Peyer's patch (tissue), 4 donors: ENCODE measurements around the gene SCARB1. TPM values are rescaled to one million over a fixed set of nuclear protein-coding genes. Genes with fewer than 3 reads are reported as not detected.

Source experiments
- DNase-seq, 3 donors: peaks; one replicate each; pipeline ENCODE4 v3.0.0-alpha.2; 2017 to 2019
- H3K27ac ChIP-seq, 4 donors: fragments of 200-600 bp; sonication (generic); one replicate each; pipeline ENCODE4 v1.5.1; 2016 to 2019
- H3K27me3 ChIP-seq, 2 donors: fragments of 200-600 bp; sonication (generic); one replicate each; pipeline ENCODE4 v1.5.1; 2019
- H3K36me3 ChIP-seq, 3 donors: fragments of 200-600 bp; sonication (generic); one replicate each; pipeline ENCODE4 v1.5.1; 2016 to 2019
- H3K4me1 ChIP-seq, 4 donors: fragments of 200-600 bp; sonication (generic); one replicate each; pipeline ENCODE4 v1.5.1; 2016 to 2019
- H3K4me3 ChIP-seq, 4 donors: fragments of 200-600 bp; sonication (generic); 1 replicate in 3 of 4; 2 replicates in 1 of 4; pipeline ENCODE4 v1.5.1; 2016 to 2019; ENCODE audit warnings: mild to moderate bottlenecking in 1 of 4
- H3K9me3 ChIP-seq, 4 donors: fragments of 200-600 bp; sonication (generic); one replicate each; pipeline ENCODE4 v1.5.1; 2016 to 2019; ENCODE audit warnings: mild to moderate bottlenecking in 1 of 4
- CTCF ChIP-seq, 6 experiments: fragments of 450-650 bp in 4 of 6; fragments of 200-600 bp in 2 of 6; sonication (generic) in 1 of 6; IDR thresholded peaks; one replicate each; pipeline ENCODE4 v1.5.1; 2017 to 2019; ENCODE audit warnings: antibody characterized with exemption in 6 of 6, mild to moderate bottlenecking in 3 of 6, moderate library complexity in 1 of 6
- POLR2A ChIP-seq, 2 donors: fragments of 450-650 bp; IDR thresholded peaks; one replicate each; pipeline ENCODE4 v1.5.1; 2017; ENCODE audit warnings: antibody characterized with exemption in 2 of 2, mild to moderate bottlenecking in 2 of 2, moderate library complexity in 2 of 2
- total RNA-seq, 4 donors: library from RNA; depleted of rRNA; stranded (reverse); fragments of >200 nt; gene quantifications; one replicate each; pipeline ENCODE4 v1.1.0, GENCODE V29; 2016

The SCARB1 gene
- total RNA-seq, 4 donors from 2014 or later: 14.9 to 214 (median 64.6) TPM

DNA sequence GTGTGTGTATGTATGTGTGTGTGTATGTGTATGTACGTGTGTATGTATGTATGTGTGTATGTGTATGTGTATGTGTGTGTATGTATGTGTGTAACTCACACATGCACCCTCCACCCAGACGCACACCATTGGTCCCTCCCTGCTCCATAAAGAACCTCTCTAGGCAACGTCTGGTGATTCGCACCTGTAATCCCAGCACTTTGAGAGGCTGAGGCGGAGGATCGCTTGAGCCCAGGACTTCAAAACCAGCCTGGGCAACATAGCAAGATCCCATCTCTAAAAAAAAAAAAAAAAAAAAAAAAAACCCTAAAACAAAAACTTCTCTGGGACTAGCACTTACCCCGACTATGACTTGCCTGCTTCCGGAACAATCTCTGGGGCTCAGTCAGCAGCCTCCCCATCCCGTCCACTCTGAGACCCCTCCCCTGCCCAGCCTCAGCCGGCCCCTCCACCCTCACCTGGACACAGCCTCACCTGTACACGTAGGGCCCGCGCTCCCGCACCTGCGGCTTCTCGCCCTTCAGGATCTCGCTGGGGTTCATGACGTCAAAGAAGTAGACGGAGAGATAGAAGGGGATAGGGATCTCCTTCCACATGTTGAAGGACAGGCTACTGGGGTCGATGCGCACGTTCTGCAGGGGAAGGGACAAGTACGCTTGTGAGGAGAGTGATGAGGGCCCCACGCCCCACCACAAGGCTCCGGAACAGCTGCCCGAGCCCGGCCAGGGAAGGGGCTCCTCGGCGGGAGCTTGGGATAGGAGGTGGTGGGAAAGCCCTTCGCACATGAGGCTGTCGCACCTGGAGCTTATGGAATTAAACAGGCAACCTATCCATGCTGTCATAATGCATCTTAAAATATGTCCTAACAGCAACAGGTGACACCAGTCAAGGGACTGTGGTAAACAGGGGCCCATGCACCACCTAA lies 46.3 kb downstream of the SCARB1 start:
- H3K4me1 ChIP-seq: no peaks in the 10 kb centered on the region
- no peaks in the 10 kb centered on the region for H3K9me3 ChIP-seq
- no peak for DNase-seq
- peaks cover 0 to 10% (median 0%) of the 10 kb centered on the region in 3 donors for H3K36me3 ChIP-seq
- no peaks in the 10 kb centered on the region for H3K27me3 ChIP-seq
- H3K4me3 ChIP-seq: no peak overlapping the region
- no peak for TF ChIP-seq POLR2A (IDR thresholded peaks at IDR 0.05)
- no peak for TF ChIP-seq CTCF (IDR thresholded peaks at IDR 0.05)
- H3K27ac ChIP-seq: no peak overlapping the region

- H3K27me3 ChIP-seq: no peaks in the 10 kb centered on the region
- H3K4me3 ChIP-seq: no peak overlapping the region
- no peak for DNase-seq
- H3K4me1 ChIP-seq: no peaks in the 10 kb centered on the region
- H3K9me3 ChIP-seq: no peaks in the 10 kb centered on the region
- H3K36me3 ChIP-seq: peaks cover 0 to 10% (median 0%) of the 10 kb centered on the region in 3 donors
- H3K27ac ChIP-seq: no peak overlapping the region
- TF ChIP-seq POLR2A (IDR thresholded peaks at IDR 0.05) (no peak), CTCF (IDR thresholded peaks at IDR 0.05) (no peak)
Observed at GRCh38 chr12:124816295-124816854, 47.3 kb downstream of the SCARB1 start.

DNA sequence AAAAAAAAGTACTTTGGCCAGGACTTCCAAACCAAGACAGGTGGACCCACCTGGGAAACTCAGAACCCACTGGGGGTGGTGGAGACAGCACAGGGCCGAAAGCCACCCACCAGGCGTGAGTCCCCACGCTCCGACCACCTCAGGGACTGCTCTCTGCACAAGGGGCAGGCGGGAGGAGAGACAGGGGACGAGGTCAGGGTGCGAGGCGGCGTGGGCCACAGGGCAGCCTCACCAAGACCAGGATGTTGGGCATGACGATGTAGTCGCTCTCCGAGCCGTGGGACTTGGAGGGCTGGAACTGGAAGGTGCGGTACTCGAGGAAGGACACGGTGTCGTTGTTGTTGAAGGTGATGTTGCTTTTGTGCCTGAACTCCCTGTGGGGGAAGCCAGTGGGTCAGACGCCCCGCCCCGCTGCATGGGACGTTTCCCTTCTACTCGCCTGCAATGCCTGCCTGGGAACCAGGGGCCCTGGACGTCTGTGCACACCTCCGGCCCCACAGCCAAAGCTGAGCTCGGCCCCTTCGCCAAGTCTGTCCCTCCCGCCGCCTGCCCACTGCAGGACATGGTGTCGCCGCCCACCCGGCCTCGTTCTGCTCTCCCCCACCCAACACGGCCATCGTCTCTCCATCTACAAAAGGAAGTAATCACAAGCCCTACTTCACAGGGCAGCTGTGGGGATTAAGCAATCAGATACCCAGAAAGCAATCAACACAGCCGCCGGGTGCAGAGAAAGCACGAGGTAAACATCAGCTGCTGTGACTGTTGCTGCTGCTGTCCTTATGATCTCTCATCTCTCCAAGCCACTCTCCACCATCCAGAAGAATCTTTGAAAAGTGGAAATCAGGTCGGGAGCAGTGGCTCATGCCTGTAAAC lies 48.7 kb downstream of the SCARB1 start:
- H3K27me3 ChIP-seq: no peaks in the 10 kb centered on the region
- DNase-seq: peak in 1 of 3 donors; percentile 56
- H3K27ac ChIP-seq: no peak overlapping the region
- H3K4me1 ChIP-seq: no peaks in the 10 kb centered on the region
- peaks cover 0 to 15% (median 0%) of the 10 kb centered on the region in 3 donors for H3K36me3 ChIP-seq
- no peak for TF ChIP-seq CTCF (IDR thresholded peaks at IDR 0.05)
- no peak for TF ChIP-seq POLR2A (IDR thresholded peaks at IDR 0.05)
- H3K4me3 ChIP-seq: no peak overlapping the region
- H3K9me3 ChIP-seq: no peaks in the 10 kb centered on the region

DNA sequence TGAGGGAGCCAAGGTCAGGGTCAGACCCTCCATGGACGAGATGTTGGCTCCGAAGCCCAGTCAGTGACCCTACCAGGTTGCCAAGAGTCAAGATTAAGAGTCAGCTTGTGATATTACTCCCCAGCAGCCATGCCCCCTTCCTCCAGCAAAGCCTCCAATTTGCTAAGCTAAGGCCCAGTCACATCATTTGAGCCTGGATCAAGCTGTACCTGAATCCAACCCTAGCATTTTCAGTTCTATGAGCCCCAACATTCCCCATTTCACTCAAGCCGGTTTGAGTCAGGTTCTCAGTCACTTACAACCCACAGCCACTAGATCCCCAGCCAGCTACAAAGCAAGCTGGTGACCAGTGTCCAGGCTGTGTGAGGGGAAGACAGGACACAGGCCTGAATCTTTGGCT lies 49.9 kb downstream of the SCARB1 start:
- H3K4me1 ChIP-seq: no peaks in the 10 kb centered on the region
- no peak overlapping the region for H3K4me3 ChIP-seq
- no peak overlapping the region for H3K27ac ChIP-seq
- no peak for TF ChIP-seq POLR2A (IDR thresholded peaks at IDR 0.05)
- TF ChIP-seq CTCF (IDR thresholded peaks at IDR 0.05): no peak
- no peaks in the 10 kb centered on the region for H3K9me3 ChIP-seq
- peaks cover 0 to 21% (median 0%) of the 10 kb centered on the region in 3 donors for H3K36me3 ChIP-seq
- no peak for DNase-seq
- H3K27me3 ChIP-seq: no peaks in the 10 kb centered on the region

DNA sequence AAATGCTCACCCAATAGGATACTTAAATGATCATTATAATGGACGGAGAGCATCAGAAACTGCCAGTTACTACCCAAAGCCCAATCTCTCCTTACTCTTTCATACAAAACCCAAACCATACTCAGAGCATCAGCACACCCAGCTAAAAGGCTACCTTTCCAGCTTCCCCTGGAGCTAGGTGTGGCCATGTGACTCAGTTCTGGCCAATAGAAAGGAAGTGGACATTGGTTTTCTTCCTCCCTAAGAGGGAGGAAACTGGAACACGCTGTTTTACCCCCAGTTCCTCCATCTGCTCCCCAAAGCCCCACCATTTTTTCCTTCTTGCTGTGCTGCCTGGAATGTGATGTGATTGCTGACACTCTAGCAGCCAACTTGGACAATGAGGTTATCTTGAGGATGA lies 50.7 kb downstream of the SCARB1 start:
- no peak for TF ChIP-seq CTCF (IDR thresholded peaks at IDR 0.05)
- TF ChIP-seq POLR2A (IDR thresholded peaks at IDR 0.05): no peak
- H3K27me3 ChIP-seq: no peaks in the 10 kb centered on the region
- no peak overlapping the region for H3K27ac ChIP-seq
- no peak for DNase-seq
- no peaks in the 10 kb centered on the region for H3K9me3 ChIP-seq
- H3K36me3 ChIP-seq: peaks cover 0 to 21% (median 0%) of the 10 kb centered on the region in 3 donors
- H3K4me3 ChIP-seq: no peak overlapping the region
- H3K4me1 ChIP-seq: no peaks in the 10 kb centered on the region
